Neural cell (in vitro differentiated cells): ENCODE data around the gene RTL1. TPM values are rescaled to one million over a fixed set of nuclear protein-coding genes. Genes with fewer than 3 reads are reported as not detected.

ENCODE experiments used
- H2AFZ ChIP-seq: fragments of 200-600, 300-800 bp; sonication (generic), shearing (Covaris generic); 2 replicates; pipeline ENCODE4 v1.6.0; 2014; ENCODE audit warnings: low read depth, mild to moderate bottlenecking, antibody characterized with exemption, low read length, moderate library complexity
- H3F3A ChIP-seq: fragments of 200-600 bp; shearing (Covaris generic); 2 replicates; pipeline ENCODE4 v1.6.1; 2016; ENCODE audit warnings: mild to moderate bottlenecking, moderate library complexity, mixed read lengths, antibody characterized with exemption, low read length; ENCODE audit not compliant: insufficient read depth, poor library complexity, severe bottlenecking
- H3K27ac ChIP-seq: fragments of 200-600, 300-800 bp; sonication (generic), shearing (Covaris generic); 2 replicates; pipeline ENCODE4 v1.5.1; 2014; ENCODE audit warnings: mild to moderate bottlenecking, low read length, moderate library complexity
- H3K27me3 ChIP-seq: fragments of 300-800, 200-600 bp; sonication (generic), shearing (Covaris generic); 2 replicates; pipeline ENCODE4 v1.6.0; 2014; ENCODE audit warnings: mild to moderate bottlenecking, low read depth, low read length, moderate library complexity; ENCODE audit not compliant: insufficient read depth
- H3K36me3 ChIP-seq: fragments of 300-800, 200-600 bp; sonication (generic), shearing (Covaris generic); 2 replicates; pipeline ENCODE4 v1.5.1; 2014; ENCODE audit warnings: mild to moderate bottlenecking, antibody characterized with exemption, low read length, moderate library complexity; ENCODE audit not compliant: insufficient read depth
- H3K4me2 ChIP-seq: fragments of 300-800, 200-600 bp; sonication (generic), shearing (Covaris generic); 2 replicates; pipeline ENCODE4 v1.6.0; 2014; ENCODE audit warnings: mild to moderate bottlenecking, low read length
- H3K4me3 ChIP-seq: fragments of 300-800, 200-600 bp; sonication (generic), shearing (Covaris generic); 2 replicates; pipeline ENCODE4 v1.5.1; 2014; ENCODE audit warnings: mild to moderate bottlenecking, low read length, moderate library complexity
- H3K79me2 ChIP-seq: fragments of 200-600 bp; shearing (Covaris generic); replicated peaks from 2 replicates; pipeline ENCODE4 v1.6.0; 2014; ENCODE audit warnings: mild to moderate bottlenecking, low read length, moderate library complexity; ENCODE audit not compliant: insufficient read depth
- H3K9ac ChIP-seq: fragments of 300-800, 200-600 bp; sonication (generic), shearing (Covaris generic); 2 replicates; pipeline ENCODE4 v1.6.1; 2016; ENCODE audit warnings: mild to moderate bottlenecking, low read length, mixed read lengths
- H3K9me2 ChIP-seq: fragments of 200-600 bp; shearing (Covaris generic); 2 replicates; pipeline ENCODE4 v1.6.1; 2016; ENCODE audit warnings: mild to moderate bottlenecking, low read length, mixed read lengths; ENCODE audit not compliant: insufficient read depth
- H3K9me3 ChIP-seq: fragments of 200-600, 300-800 bp; sonication (generic), shearing (Covaris generic); 2 replicates; pipeline ENCODE4 v1.6.1; 2016; ENCODE audit warnings: mild to moderate bottlenecking, mixed run types, low read length, moderate library complexity, mixed read lengths
- H4K20me1 ChIP-seq: fragments of 200-600 bp; shearing (Covaris generic); 2 replicates; pipeline ENCODE4 v1.6.1; 2016; ENCODE audit warnings: mild to moderate bottlenecking, mixed run types; ENCODE audit not compliant: insufficient read depth
- CTCF ChIP-seq: fragments of 450-650 bp; IDR thresholded peaks from 2 replicates; pipeline ENCODE4 v1.5.1; 2014; ENCODE audit warnings: antibody characterized with exemption, mild to moderate bottlenecking, moderate library complexity; ENCODE audit not compliant: poor library complexity, severe bottlenecking
- EP300 ChIP-seq: fragments of 450-650 bp; conservative IDR thresholded peaks from 2 replicates; pipeline ENCODE4 v1.6.1; 2014; ENCODE audit warnings: antibody characterized with exemption, mild to moderate bottlenecking, moderate library complexity; ENCODE audit not compliant: poor library complexity, severe bottlenecking
- EZH2 ChIP-seq: fragments of 200-600, 300-800 bp; shearing (Covaris generic), sonication (generic); IDR thresholded peaks from 2 replicates; pipeline ENCODE4 v1.6.1; 2014; ENCODE audit warnings: antibody characterized with exemption, low read length, borderline replicate concordance, mild to moderate bottlenecking; ENCODE audit not compliant: insufficient read depth, poor library complexity, severe bottlenecking
- MXI1 ChIP-seq: fragments of 450-650 bp; conservative IDR thresholded peaks from 2 replicates; pipeline ENCODE4 v1.6.1; 2014; ENCODE audit warnings: antibody characterized with exemption, mild to moderate bottlenecking; ENCODE audit not compliant: poor library complexity, severe bottlenecking
- POLR2AphosphoS5 ChIP-seq: IDR thresholded peaks from 2 replicates; pipeline ENCODE4 v1.6.1; 2012
- RAD21 ChIP-seq: fragments of 450-650 bp; conservative IDR thresholded peaks from 2 replicates; pipeline ENCODE4 v1.6.1; 2014; ENCODE audit warnings: antibody characterized with exemption, mild to moderate bottlenecking, moderate library complexity
- REST ChIP-seq: IDR thresholded peaks from 2 replicates; pipeline ENCODE4 v1.6.1; 2012; ENCODE audit warnings: borderline replicate concordance
- SMC3 ChIP-seq: fragments of 450-650 bp; conservative IDR thresholded peaks from 2 replicates; pipeline ENCODE4 v1.6.1; 2014; ENCODE audit warnings: antibody characterized with exemption, mild to moderate bottlenecking, moderate library complexity; ENCODE audit not compliant: poor library complexity
- TAF1 ChIP-seq: IDR thresholded peaks from 2 replicates; pipeline ENCODE4 v1.6.1; 2012; ENCODE audit warnings: low read depth
- polyA plus RNA-seq: library from polyadenylated mRNA; depleted of rRNA; stranded (reverse); fragments of >200 nt; gene quantifications from 2 replicates; pipeline ENCODE4 v1.2.3, GENCODE V29; 2014

The RTL1 gene
- polyA plus RNA-seq, 1 donor from 2014 or later: not detected

GRCh38 chr14:100857233-100857922 is 46.1 kb downstream of the RTL1 start (continued):
- TF ChIP-seq SMC3: no peak
- TF ChIP-seq EZH2: no peak
- TF ChIP-seq POLR2AphosphoS5: no peak

- no peak overlapping the region for H2AFZ ChIP-seq
- H3K4me3 ChIP-seq: no peak overlapping the region
- H3K9me2 ChIP-seq: no peaks in the 10 kb centered on the region
- H3K9me3 ChIP-seq: no peaks in the 10 kb centered on the region
- no peak overlapping the region for H3K9ac ChIP-seq
- H3K27ac ChIP-seq: no peak overlapping the region
- TF ChIP-seq RAD21 (no peak), EZH2 (no peak), POLR2AphosphoS5 (no peak), REST (no peak), CTCF (no peak), TAF1 (no peak), EP300 (no peak), MXI1 (no peak), SMC3 (no peak)
- no peaks in the 10 kb centered on the region for H4K20me1 ChIP-seq
- no peaks in the 10 kb centered on the region for H3F3A ChIP-seq
- no peak overlapping the region for H3K4me2 ChIP-seq
- no peaks in the 10 kb centered on the region for H3K36me3 ChIP-seq
- H3K79me2 ChIP-seq: no peaks in the 10 kb centered on the region
- no peaks in the 10 kb centered on the region for H3K27me3 ChIP-seq
Observed at GRCh38 chr14:100856056-100856950, 47.2 kb downstream of the RTL1 start.
